Coronary artery (tissue), 2 donors: ENCODE measurements around the gene HECW1.
"Not testable (repeated sequence)": the region's sequence is repeated elsewhere in the genome, so short reads cannot be mapped to it uniquely, and the experiment has no call there.

Experiments
- DNase-seq: peaks from one replicate; pipeline ENCODE4 v3.0.0-alpha.2; 2017; ENCODE audit warnings: low spot score
- H3K27ac ChIP-seq, 2 donors: fragments of 200-600 bp; sonication (generic); one replicate each; pipeline ENCODE4 v1.5.1; 2016 to 2019
- H3K4me3 ChIP-seq: fragments of 200-600 bp; sonication (generic); 2 replicates; pipeline ENCODE4 v1.5.1; 2016; ENCODE audit warnings: mild to moderate bottlenecking, moderate library complexity
- TF ChIP-seq, protein P1 (sequence below): fragments of 200-600 bp; sonication (generic); IDR thresholded peaks from one replicate; pipeline ENCODE4 v1.5.1; 2019; ENCODE audit warnings: antibody characterized with exemption

HECW1 gene

DNA sequence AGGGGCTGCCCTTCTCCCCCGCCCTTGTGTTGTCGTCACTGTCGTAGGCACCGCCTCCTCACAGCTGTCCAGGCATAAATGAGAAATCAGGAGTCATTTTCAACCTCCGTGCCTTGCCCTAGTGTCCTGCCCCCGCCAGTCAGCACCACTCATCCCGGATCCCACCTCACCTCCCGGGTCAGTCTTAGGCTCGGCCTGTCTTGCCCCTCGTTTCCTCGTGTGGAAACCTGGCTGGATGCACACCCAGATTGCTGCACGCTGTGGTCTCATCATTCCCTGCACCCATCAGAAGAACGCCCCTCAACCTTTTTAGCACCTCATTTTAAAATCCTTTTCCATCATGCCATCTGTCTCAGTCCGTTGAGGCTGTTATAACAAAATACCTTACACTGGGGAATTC lies 213.1 kb downstream of the HECW1 start:
- TF ChIP-seq, protein P1, sequence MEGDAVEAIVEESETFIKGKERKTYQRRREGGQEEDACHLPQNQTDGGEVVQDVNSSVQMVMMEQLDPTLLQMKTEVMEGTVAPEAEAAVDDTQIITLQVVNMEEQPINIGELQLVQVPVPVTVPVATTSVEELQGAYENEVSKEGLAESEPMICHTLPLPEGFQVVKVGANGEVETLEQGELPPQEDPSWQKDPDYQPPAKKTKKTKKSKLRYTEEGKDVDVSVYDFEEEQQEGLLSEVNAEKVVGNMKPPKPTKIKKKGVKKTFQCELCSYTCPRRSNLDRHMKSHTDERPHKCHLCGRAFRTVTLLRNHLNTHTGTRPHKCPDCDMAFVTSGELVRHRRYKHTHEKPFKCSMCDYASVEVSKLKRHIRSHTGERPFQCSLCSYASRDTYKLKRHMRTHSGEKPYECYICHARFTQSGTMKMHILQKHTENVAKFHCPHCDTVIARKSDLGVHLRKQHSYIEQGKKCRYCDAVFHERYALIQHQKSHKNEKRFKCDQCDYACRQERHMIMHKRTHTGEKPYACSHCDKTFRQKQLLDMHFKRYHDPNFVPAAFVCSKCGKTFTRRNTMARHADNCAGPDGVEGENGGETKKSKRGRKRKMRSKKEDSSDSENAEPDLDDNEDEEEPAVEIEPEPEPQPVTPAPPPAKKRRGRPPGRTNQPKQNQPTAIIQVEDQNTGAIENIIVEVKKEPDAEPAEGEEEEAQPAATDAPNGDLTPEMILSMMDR, result no peak
- H3K4me3 ChIP-seq, result no peak overlapping the region
- DNase-seq, result no peak
- H3K27ac ChIP-seq, result no peak overlapping the region

DNA sequence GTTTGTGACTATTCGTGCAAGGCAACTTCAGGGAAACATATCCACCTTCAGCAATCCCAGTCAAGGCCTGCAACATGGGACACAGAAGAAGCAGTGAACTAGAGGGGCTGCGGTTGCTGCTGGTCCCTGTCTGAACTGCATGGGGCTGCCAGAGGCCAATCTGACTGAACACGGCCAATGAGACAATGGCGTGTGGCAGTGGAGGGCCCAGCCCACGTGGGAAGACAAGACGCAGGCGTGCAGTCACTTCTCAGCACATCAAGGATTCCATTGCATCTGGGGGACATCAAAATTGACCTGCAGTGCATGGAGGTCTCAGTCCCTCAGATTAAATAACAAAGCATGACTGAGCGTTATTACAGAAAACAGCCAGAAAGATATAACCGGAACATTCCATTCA lies 215.9 kb downstream of the HECW1 start:
- no peak for DNase-seq
- Histone ChIP-seq H3K4me3 (no peak overlapping the region), H3K27ac (no peak overlapping the region)
- TF ChIP-seq, protein P1, result no peak

DNA sequence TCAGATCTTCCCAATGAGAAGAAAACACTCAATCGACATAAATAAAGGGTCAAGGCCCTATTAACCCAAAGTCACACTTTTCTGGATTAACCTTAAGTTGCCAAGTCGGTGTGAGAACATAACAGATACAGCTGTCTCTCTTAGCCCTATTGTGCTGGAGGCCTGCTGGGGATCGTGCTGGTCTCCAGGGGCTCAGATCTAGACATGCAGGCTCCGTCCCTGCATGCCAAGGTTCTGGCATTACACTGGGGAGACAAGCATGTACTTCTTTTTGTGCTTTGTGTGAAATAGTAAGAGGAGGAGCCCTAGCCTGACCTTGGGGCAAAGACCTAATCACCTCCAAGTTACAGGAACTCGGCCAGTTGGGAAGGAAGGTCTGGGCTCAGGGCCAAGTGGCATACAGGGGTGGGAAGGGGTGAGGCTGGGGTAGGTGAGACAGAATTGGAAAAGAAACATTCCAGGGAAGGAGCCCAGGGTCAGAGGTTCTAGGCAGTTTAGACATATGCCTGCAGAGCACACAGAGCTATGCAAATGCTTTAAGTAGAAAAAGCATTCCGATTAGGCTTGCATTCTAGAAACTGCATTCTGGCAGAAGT lies 216.4 kb downstream of the HECW1 start:
- TF ChIP-seq, protein P1, result no peak
- no peak overlapping the region for H3K27ac ChIP-seq
- no peak for DNase-seq
- H3K4me3 ChIP-seq, result no peak overlapping the region

DNA sequence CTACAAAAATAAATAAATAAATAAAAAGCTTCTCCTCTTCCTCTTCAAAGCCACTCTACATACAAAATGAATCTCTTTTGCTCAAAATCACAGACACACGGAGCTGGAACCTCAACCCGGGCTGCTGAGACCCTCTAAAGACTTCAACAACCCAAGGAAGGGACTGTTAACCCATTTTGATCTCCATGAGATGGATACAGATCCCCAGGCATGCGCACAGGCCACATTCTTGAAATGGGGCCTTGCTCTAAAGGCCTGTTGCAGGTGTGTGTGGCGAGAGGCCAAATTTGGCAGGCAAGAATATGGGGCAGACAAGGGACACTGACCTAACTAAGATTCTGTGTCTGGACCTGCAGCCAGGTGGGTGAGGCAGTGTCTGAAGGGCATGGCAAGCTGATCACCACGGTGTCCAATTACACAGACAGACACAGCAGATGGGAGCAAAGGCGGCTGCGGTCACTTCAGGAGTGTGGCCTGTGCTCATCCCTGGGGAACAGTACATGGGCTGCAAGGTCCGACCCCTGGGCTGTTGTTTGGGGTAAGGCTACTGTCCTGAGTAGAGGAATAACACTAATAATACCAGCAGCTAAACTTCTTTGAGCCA lies 219.8 kb downstream of the HECW1 start:
- H3K27ac ChIP-seq, result no peak overlapping the region
- no peak for DNase-seq
- TF ChIP-seq, protein P1, result no peak
- no peak overlapping the region for H3K4me3 ChIP-seq

DNA sequence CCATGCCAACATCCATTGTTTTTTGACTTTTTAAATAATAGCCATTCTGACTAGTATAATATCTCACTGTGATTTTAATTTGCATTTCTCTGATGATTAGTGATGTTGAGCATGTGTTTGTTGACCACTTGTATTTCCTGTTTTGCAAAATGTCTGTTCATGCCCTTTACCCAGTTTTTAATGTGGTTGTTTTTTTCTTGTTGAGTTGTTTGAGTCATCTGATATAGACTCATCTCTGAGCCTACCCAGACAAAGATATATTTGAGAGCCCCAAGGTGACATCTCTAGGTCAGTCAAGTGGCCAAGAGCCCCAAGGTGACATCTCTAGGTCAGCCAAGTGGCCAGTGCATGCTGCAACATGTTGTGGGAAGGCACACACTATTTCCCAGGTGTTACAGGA lies 224.7 kb downstream of the HECW1 start:
- no peak for DNase-seq
- Histone ChIP-seq H3K27ac (no peak overlapping the region), H3K4me3 (no peak overlapping the region)
- TF ChIP-seq, protein P1, result no peak

DNA sequence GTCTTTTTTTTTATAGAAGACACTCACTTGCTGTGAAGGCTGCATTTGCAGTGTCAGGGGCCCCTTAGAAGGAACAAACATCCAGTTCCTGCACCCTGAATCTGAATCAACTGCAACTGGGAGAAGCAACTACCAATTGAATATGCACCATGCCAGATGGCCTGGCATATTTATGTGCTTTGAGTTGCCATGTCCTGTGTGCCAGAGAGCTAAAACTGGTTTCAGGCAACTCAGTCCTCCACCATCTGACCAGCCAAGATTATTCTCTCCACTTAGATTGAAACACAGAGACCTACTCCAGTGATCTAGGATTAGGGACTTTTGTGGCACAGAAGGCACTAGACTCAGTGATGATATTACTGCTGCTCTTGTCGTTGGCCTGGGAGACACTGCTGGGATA lies 225.4 kb downstream of the HECW1 start:
- Histone ChIP-seq H3K4me3 (no peak overlapping the region), H3K27ac (no peak overlapping the region)
- TF ChIP-seq, protein P1, result no peak
- no peak for DNase-seq

DNA sequence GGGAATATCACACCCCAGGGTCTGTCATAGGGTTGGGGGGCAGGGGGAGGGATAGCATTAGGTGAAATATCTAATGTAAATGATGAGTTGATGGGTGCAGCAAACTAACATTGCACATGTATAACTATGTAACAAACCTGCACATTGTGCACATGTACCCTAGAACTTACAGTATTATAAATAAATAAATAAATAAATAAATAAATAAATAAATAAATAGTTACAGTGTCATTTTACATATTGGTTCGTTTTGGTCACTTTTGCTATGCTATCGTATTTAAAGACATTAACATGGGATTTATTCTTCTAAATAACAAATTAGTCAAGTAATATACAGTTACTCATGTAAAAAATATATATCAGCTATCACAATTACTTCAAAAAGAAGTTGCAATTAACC lies 228.7 kb downstream of the HECW1 start:
- no peak overlapping the region for H3K4me3 ChIP-seq
- H3K27ac ChIP-seq, result no peak overlapping the region
- TF ChIP-seq, protein P1, result no peak
- no peak for DNase-seq

DNA sequence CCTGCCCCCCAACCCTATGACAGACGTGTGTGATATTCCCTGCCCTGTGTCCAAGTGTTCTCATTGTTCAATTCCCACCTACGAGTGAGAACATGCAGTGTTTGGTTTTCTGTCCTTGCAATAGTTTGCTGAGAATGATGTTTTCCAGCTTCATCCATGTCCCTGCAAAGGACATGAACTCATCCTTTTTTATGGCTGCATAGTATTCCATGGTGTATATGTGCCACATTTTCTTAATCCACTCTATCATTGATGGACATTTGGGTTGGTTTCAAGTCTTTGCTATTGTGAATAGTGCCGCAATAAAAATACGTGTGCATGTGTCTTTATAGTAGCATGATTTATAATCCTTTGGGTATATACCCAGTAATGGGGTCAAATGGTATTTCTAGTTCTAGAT lies 231.0 kb downstream of the HECW1 start:
- not testable (repeated sequence) for DNase-seq, H3K27ac ChIP-seq, H3K4me3 ChIP-seq

DNA sequence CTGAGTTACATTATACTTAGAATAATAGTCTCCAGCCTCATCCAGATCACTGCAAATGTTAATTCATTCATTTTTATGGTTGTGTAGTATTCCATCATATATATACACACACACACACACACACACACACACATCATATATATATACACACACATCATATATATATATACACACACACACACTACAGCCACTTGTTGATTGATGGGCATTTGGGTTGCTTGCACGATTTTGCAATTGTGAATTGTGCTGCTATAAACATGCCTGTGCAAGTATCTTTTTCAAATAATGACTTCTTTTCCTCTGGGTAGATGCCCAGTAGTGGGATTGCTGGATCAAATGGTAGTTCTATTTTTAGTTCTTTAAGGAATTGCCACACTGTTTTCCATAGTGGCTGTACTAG lies 233.2 kb downstream of the HECW1 start:
- H3K4me3 ChIP-seq, H3K27ac ChIP-seq, DNase-seq: not testable (repeated sequence)
